Measurements from ENCODE around the gene GPLD1.
"Not testable (repeated sequence)": the region's sequence is repeated elsewhere in the genome, so short reads cannot be mapped to it uniquely, and the experiment has no call there.

GPLD1 gene

GRCh38 chr6:24489470-24489869, at the start of gene GPLD1:
TSS of gene GPLD1 (minus strand) at chr6:24489578. CDS start at chr6:24489511, 67 bp downstream.
- no peak for DNase-seq

- no peak for DNase-seq
These were observed 48.5 kb upstream of the GPLD1 start for GRCh38 chr6:24537771-24538385.

- DNase-seq = no peak
These were observed 47.8 kb upstream of the GPLD1 start for GRCh38 chr6:24537082-24537699.

- DNase-seq = no peak
These were observed 47.1 kb upstream of the GPLD1 start for GRCh38 chr6:24536466-24536865.

GRCh38 chr6:24535210-24535609, 45.8 kb upstream of the GPLD1 start:
- no peak for DNase-seq

GRCh38 chr6:24534329-24534728, 45.0 kb upstream of the GPLD1 start:
- no peak for DNase-seq

GRCh38 chr6:24529985-24530384, 40.6 kb upstream of the GPLD1 start:
- DNase-seq = no peak

- peak; percentile 31 to 54 for DNase-seq
These were observed 35.4 kb upstream of the GPLD1 start for GRCh38 chr6:24524805-24525204.

- DNase-seq = no peak
These were observed 35.0 kb upstream of the GPLD1 start for GRCh38 chr6:24524329-24524728.

- DNase-seq = no peak
These were observed 33.1 kb upstream of the GPLD1 start for GRCh38 chr6:24522228-24523176.

GRCh38 chr6:24520929-24521546, 31.7 kb upstream of the GPLD1 start:
- peak; percentile 18 to 46 for DNase-seq

- no peak for DNase-seq
These were observed 28.5 kb upstream of the GPLD1 start for GRCh38 chr6:24517659-24518543.

- DNase-seq = no peak
These were observed 24.2 kb upstream of the GPLD1 start for GRCh38 chr6:24513602-24514001.

GRCh38 chr6:24511976-24512375, 22.6 kb upstream of the GPLD1 start:
- DNase-seq = not testable (repeated sequence)

GRCh38 chr6:24506814-24507520, 17.6 kb upstream of the GPLD1 start:
- no peak for DNase-seq

- DNase-seq = no peak
These were observed 15.5 kb upstream of the GPLD1 start for GRCh38 chr6:24504649-24505586.

- no peak for DNase-seq
These were observed 14.9 kb upstream of the GPLD1 start for GRCh38 chr6:24504287-24504648.

- no peak for DNase-seq
These were observed 12.5 kb upstream of the GPLD1 start for GRCh38 chr6:24501914-24502313.

GRCh38 chr6:24501374-24501773, 12.0 kb upstream of the GPLD1 start:
- no peak for DNase-seq

GRCh38 chr6:24500683-24501082, 11.3 kb upstream of the GPLD1 start:
- no peak for DNase-seq
